ENCODE data around the gene KRT36.

DNA sequence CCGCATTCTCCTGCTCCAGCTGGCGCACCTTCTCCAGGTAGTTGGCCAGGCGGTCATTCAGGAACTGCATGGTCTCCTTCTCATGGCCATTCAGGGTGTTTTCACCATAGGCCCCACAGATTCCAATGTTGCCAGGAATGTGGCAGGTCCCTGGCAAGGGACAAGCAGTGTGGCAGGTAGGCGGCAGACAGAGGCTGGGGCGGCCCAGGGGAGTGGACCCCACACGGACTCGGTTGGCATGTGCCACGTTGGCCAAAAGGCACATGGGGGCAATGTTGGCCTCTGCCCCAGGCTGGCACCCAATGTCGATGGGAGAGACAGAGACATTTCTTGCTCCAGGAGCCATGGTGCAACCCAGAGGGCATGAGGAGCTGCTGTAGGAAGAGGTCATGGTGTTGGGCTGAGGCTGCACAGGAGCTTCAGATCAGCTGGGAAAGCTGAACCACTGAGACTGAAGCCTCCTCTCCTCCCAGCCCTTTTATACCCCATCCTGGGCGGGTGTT lies 49.1 kb downstream of the KRT36 start, which contains the start of gene KRT38:
- TF ChIP-seq, protein P1, sequence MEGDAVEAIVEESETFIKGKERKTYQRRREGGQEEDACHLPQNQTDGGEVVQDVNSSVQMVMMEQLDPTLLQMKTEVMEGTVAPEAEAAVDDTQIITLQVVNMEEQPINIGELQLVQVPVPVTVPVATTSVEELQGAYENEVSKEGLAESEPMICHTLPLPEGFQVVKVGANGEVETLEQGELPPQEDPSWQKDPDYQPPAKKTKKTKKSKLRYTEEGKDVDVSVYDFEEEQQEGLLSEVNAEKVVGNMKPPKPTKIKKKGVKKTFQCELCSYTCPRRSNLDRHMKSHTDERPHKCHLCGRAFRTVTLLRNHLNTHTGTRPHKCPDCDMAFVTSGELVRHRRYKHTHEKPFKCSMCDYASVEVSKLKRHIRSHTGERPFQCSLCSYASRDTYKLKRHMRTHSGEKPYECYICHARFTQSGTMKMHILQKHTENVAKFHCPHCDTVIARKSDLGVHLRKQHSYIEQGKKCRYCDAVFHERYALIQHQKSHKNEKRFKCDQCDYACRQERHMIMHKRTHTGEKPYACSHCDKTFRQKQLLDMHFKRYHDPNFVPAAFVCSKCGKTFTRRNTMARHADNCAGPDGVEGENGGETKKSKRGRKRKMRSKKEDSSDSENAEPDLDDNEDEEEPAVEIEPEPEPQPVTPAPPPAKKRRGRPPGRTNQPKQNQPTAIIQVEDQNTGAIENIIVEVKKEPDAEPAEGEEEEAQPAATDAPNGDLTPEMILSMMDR (conservative IDR thresholded peaks at IDR 0.05; ENCODE audit: low read length) = no peak
- TF ChIP-seq EZH2phosphoT487 (IDR thresholded peaks at IDR 0.05; ENCODE audit: borderline replicate concordance) = no peak

All from Loucy (cell line).